ENCODE data around the gene AHNAK.
A peak's percentile ranks its signal among the peaks of the same experiment; 100 is the strongest.
"Not testable (repeated sequence)": the region's sequence is repeated elsewhere in the genome, so short reads cannot be mapped to it uniquely, and the experiment has no call there.

Gene AHNAK

DNA sequence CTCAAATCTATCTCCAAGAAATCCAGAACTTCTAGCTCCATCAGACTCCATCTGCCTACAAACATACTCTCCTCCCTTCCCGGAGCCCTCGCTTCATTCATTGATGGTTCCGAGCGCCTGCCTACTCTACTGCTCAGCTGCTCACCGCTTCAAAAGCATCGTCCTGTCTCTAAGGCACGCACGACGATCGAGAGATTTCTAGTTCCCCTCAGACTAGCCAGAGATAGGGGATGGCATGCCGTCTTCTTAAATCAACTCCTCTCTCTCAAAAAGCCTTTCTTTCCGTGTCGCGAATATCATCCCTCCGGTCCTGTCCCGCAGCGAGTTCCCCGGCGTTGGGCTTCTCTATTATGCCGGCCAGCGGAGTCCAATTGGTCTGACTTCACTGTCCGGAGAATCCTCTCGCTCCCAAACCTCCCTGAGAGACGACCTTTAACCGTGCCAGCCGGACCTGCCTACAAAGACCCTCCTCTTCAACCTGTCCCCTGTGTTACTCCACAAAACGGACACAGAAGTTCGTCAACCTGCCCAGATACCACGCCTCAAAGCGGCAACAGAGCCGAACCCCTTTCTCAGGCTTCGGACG is 26.5 kb upstream of the AHNAK start:
- Histone ChIP-seq H3K4me1 (ENCODE audit: low read depth, poor library complexity, severe bottlenecking) (peaks cover 37% of the 10 kb centered on the region), H3K4me2 (peak overlapping the region; percentile 66), H3K36me3 (ENCODE audit: insufficient read depth) (peaks cover 38% of the 10 kb centered on the region; the same call in 1 of the 2 replicates), H3K27ac (peak overlapping the region; percentile 50), H3K27me3 (ENCODE audit: insufficient read depth, low read depth) (no peaks in the 10 kb centered on the region), H2AFZ (ENCODE audit: low read depth) (peak overlapping the region; percentile 25; the same call in 1 of the 2 replicates), H3K4me3 (IDR thresholded peaks at IDR 0.05; ENCODE audit: insufficient read depth, low read depth, low read length) (peak overlapping the region; percentile 63), H4K20me1 (ENCODE audit: insufficient read depth) (no peaks in the 10 kb centered on the region), H3K79me2 (ENCODE audit: insufficient read depth, low read depth) (peaks cover 52% of the 10 kb centered on the region), H3K9ac (peak overlapping the region; percentile 69)
- TF ChIP-seq, protein P1, sequence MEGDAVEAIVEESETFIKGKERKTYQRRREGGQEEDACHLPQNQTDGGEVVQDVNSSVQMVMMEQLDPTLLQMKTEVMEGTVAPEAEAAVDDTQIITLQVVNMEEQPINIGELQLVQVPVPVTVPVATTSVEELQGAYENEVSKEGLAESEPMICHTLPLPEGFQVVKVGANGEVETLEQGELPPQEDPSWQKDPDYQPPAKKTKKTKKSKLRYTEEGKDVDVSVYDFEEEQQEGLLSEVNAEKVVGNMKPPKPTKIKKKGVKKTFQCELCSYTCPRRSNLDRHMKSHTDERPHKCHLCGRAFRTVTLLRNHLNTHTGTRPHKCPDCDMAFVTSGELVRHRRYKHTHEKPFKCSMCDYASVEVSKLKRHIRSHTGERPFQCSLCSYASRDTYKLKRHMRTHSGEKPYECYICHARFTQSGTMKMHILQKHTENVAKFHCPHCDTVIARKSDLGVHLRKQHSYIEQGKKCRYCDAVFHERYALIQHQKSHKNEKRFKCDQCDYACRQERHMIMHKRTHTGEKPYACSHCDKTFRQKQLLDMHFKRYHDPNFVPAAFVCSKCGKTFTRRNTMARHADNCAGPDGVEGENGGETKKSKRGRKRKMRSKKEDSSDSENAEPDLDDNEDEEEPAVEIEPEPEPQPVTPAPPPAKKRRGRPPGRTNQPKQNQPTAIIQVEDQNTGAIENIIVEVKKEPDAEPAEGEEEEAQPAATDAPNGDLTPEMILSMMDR (conservative IDR thresholded peaks at IDR 0.05; ENCODE audit: low read depth, low read length): no peak

DNA sequence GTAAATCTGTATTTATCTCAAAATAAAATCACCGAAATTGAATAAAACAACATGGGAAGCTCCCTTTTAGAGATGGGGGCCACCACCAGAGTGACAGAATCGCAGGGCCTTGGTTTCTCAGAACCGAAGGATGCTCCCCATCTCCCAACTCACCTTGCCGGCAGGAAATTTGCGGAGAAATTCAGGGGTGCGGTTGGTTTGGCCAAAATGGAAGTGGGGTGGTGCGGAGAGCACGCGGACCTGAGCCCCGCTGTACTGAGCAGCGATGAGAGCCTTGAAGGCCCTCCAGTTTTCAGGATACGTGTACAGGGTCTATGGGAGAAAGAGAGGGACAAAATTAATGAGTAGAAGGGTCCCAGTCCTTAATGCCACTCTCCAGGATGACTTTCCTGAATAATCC is 25.8 kb upstream of the AHNAK start:
- TF ChIP-seq, protein P1 (conservative IDR thresholded peaks at IDR 0.05; ENCODE audit: low read depth, low read length): no peak
- H3K4me3 ChIP-seq (IDR thresholded peaks at IDR 0.05; ENCODE audit: insufficient read depth, low read depth, low read length): no peak overlapping the region
- H2AFZ ChIP-seq (ENCODE audit: low read depth): no peak overlapping the region
- H3K79me2 ChIP-seq (ENCODE audit: insufficient read depth, low read depth): peaks cover 58% of the 10 kb centered on the region
- H3K27ac ChIP-seq: peak overlapping the region; percentile 50; the same call in 1 of the 2 replicates
- peaks cover 42% of the 10 kb centered on the region for H3K4me1 ChIP-seq (ENCODE audit: low read depth, poor library complexity, severe bottlenecking)
- H4K20me1 ChIP-seq (ENCODE audit: insufficient read depth): no peaks in the 10 kb centered on the region
- peak overlapping the region; percentile 69; the same call in 1 of the 2 replicates for H3K9ac ChIP-seq
- H3K36me3 ChIP-seq (ENCODE audit: insufficient read depth): peaks cover 38% of the 10 kb centered on the region; the same call in 1 of the 2 replicates
- no peaks in the 10 kb centered on the region for H3K27me3 ChIP-seq (ENCODE audit: insufficient read depth, low read depth)
- H3K4me2 ChIP-seq: peak overlapping the region; percentile 66

DNA sequence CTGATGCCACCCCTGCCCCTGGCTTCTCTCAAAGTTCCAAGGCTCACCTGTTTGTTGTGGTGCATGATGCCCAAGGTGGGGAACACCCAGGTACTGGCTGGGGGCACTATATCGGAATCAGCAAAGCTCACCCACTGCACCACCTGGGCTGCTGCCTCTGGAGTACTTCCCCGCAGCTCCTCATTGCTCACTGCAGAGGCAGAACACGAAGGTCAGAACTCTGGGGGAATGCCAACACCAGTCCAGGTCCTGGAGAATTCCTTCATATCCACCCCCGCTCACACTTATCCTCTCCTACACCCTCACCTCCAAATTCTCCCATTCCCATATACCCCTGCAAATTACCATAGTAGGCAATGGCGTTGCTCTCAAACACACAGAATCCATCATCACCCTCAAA is 24.9 kb upstream of the AHNAK start:
- not testable (repeated sequence) for H4K20me1 ChIP-seq (ENCODE audit: insufficient read depth); H3K9ac ChIP-seq; H3K27ac ChIP-seq; H3K4me3 ChIP-seq (IDR thresholded peaks at IDR 0.05; ENCODE audit: insufficient read depth, low read depth, low read length); H3K27me3 ChIP-seq (ENCODE audit: insufficient read depth, low read depth); H2AFZ ChIP-seq (ENCODE audit: low read depth)
- H3K4me2 ChIP-seq: peak overlapping the region; percentile 66; the same call in 1 of the 2 replicates
- H3K36me3 ChIP-seq (ENCODE audit: insufficient read depth): peaks cover 38% of the 10 kb centered on the region; the same call in 1 of the 2 replicates
- H3K4me1 ChIP-seq (ENCODE audit: low read depth, poor library complexity, severe bottlenecking): peaks cover 48% of the 10 kb centered on the region
- peaks cover 66% of the 10 kb centered on the region for H3K79me2 ChIP-seq (ENCODE audit: insufficient read depth, low read depth)

DNA sequence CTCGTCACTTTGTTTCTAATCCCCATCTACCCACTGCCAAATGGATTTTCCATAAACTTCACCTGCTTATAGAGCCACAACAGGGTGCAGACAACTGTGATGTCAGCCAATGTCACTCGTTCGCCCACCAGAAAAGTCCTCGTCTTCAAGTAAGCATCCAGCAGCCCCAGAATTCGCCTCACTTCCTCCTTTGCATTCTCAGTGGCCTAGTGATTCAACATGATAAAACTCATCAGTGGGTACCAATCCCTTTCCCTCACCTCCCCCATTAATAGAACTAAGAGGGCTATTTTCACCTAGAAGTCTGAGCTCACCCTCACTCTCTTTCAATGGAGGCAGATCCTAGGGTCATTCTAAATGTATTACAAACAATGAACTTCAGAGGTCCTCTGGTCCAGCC is 24.3 kb upstream of the AHNAK start:
- H3K9ac ChIP-seq: not testable (repeated sequence)

DNA sequence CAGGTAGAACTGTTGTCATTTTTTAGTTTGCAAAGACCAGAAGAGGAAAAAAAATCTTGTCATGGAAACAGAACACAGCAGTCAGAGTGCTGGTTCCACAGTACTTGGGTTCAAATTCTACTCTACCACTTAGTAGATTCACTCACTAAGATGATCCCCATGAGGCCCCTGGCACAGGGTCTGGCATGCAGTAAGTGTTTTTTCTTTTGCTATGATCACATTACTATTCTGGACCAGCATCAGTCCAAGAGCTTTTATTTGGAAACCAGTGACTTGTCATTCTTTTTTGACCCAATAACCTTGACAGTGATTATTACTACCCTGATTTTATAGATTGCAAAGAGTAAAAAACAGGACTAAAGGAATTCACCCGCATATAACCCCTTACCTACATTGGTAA is 23.0 kb upstream of the AHNAK start:
- no peak overlapping the region for H3K4me2 ChIP-seq
- H3K9ac ChIP-seq: no peak overlapping the region
- H3K27me3 ChIP-seq (ENCODE audit: insufficient read depth, low read depth): no peaks in the 10 kb centered on the region
- peaks cover 85% of the 10 kb centered on the region for H3K79me2 ChIP-seq (ENCODE audit: insufficient read depth, low read depth)
- H3K4me3 ChIP-seq (IDR thresholded peaks at IDR 0.05; ENCODE audit: insufficient read depth, low read depth, low read length): no peak overlapping the region
- TF ChIP-seq, protein P1 (conservative IDR thresholded peaks at IDR 0.05; ENCODE audit: low read depth, low read length): no peak
- H3K4me1 ChIP-seq (ENCODE audit: low read depth, poor library complexity, severe bottlenecking): peaks cover 60% of the 10 kb centered on the region
- no peaks in the 10 kb centered on the region for H4K20me1 ChIP-seq (ENCODE audit: insufficient read depth)
- no peak overlapping the region for H2AFZ ChIP-seq (ENCODE audit: low read depth)
- H3K36me3 ChIP-seq (ENCODE audit: insufficient read depth): peaks cover 41% of the 10 kb centered on the region; the same call in 1 of the 2 replicates
- H3K27ac ChIP-seq: peak overlapping the region; percentile 6; the same call in 1 of the 2 replicates

More for the DNA sequence above, 24.3 kb upstream of the AHNAK start:
- H3K27me3 ChIP-seq (ENCODE audit: insufficient read depth, low read depth); H3K4me3 ChIP-seq (IDR thresholded peaks at IDR 0.05; ENCODE audit: insufficient read depth, low read depth, low read length); H4K20me1 ChIP-seq (ENCODE audit: insufficient read depth); H3K27ac ChIP-seq; H2AFZ ChIP-seq (ENCODE audit: low read depth): not testable (repeated sequence)
- peaks cover 51% of the 10 kb centered on the region for H3K4me1 ChIP-seq (ENCODE audit: low read depth, poor library complexity, severe bottlenecking)
- H3K4me2 ChIP-seq: peak overlapping the region; percentile 29; the same call in 1 of the 2 replicates
- peaks cover 38% of the 10 kb centered on the region; the same call in 1 of the 2 replicates for H3K36me3 ChIP-seq (ENCODE audit: insufficient read depth)
- peaks cover 72% of the 10 kb centered on the region for H3K79me2 ChIP-seq (ENCODE audit: insufficient read depth, low read depth)
